ENCODE data around the gene ANKRD28. TPM values are rescaled to one million over a fixed set of nuclear protein-coding genes. Genes with fewer than 3 reads are reported as not detected.

Gene ANKRD28
- total and polyA plus RNA-seq, 2 experiments from 2014 or later: 15.2 to 61.3 TPM

DNA sequence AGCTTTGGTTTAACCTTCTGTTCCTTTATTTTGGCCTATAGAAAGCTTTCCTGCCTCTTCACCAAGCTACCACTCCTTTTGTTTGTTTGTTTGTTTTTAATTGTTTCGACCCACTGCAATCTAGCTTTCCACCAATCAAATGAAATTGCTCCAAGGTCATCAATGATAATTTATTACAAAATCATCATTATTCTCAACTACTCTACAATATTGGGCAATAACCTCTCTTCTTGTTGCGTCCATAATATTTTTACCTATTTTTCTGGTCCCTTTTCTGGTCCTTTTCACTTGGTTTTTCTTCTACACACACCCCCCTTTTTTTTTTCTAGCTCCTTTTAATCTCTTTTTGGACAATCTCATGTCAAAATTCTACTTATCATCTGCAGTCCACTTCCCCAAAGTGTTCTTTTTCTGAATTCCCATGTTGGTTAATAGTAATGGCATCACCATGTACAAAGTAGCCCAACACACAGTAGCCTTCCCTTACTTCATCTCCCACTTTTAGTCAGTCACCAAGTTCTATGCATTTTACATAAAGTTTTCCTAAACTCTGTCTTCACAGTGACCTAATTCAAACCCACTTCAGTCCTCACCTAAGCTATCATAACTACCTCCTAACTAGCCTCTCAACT lies 11.0 kb upstream of the ANKRD28 start:
- no peak overlapping the region for H3K27ac Mint-ChIP-seq
- no peak overlapping the region for H3K4me3 ChIP-seq
- no peak overlapping the region for H2AFZ ChIP-seq
- no peaks in the 10 kb centered on the region for H3K27me3 ChIP-seq (ENCODE audit: insufficient read depth)
- no peak for TF ChIP-seq NANOG (IDR thresholded peaks at IDR 0.05; ENCODE audit: borderline replicate concordance)
- TF ChIP-seq CREB1 (CRISPR knock-in tag; IDR thresholded peaks at IDR 0.05; ENCODE audit: low read depth): no peak
- TF ChIP-seq STAT1 (IDR thresholded peaks at IDR 0.05; ENCODE audit: unreplicated experiment): no peak
- no peak for TF ChIP-seq JUNB (IDR thresholded peaks at IDR 0.05; ENCODE audit: unreplicated experiment)
- no peak for TF ChIP-seq EZH2phosphoT487 (IDR thresholded peaks at IDR 0.05; ENCODE audit: unreplicated experiment)
- TF ChIP-seq ZNF462 (CRISPR knock-in tag; IDR thresholded peaks at IDR 0.05): no peak
- no peak for TF ChIP-seq POLR2AphosphoS5 (IDR thresholded peaks at IDR 0.05; ENCODE audit: low read depth)
- no peak for TF ChIP-seq EZH2 (IDR thresholded peaks at IDR 0.05; ENCODE audit: low read depth, unreplicated experiment)
- TF ChIP-seq, protein P1, sequence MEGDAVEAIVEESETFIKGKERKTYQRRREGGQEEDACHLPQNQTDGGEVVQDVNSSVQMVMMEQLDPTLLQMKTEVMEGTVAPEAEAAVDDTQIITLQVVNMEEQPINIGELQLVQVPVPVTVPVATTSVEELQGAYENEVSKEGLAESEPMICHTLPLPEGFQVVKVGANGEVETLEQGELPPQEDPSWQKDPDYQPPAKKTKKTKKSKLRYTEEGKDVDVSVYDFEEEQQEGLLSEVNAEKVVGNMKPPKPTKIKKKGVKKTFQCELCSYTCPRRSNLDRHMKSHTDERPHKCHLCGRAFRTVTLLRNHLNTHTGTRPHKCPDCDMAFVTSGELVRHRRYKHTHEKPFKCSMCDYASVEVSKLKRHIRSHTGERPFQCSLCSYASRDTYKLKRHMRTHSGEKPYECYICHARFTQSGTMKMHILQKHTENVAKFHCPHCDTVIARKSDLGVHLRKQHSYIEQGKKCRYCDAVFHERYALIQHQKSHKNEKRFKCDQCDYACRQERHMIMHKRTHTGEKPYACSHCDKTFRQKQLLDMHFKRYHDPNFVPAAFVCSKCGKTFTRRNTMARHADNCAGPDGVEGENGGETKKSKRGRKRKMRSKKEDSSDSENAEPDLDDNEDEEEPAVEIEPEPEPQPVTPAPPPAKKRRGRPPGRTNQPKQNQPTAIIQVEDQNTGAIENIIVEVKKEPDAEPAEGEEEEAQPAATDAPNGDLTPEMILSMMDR (conservative IDR thresholded peaks at IDR 0.05; ENCODE audit: low read depth in 2 of 2): no peak
- TF ChIP-seq, protein P2, sequence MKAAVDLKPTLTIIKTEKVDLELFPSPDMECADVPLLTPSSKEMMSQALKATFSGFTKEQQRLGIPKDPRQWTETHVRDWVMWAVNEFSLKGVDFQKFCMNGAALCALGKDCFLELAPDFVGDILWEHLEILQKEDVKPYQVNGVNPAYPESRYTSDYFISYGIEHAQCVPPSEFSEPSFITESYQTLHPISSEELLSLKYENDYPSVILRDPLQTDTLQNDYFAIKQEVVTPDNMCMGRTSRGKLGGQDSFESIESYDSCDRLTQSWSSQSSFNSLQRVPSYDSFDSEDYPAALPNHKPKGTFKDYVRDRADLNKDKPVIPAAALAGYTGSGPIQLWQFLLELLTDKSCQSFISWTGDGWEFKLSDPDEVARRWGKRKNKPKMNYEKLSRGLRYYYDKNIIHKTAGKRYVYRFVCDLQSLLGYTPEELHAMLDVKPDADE (IDR thresholded peaks at IDR 0.05): no peak
- TF ChIP-seq ZNF114 (CRISPR knock-in tag; IDR thresholded peaks at IDR 0.05): no peak
- no peak for TF ChIP-seq ZNF331 (CRISPR knock-in tag; IDR thresholded peaks at IDR 0.05; ENCODE audit: low read depth)
- TF ChIP-seq, protein P3, sequence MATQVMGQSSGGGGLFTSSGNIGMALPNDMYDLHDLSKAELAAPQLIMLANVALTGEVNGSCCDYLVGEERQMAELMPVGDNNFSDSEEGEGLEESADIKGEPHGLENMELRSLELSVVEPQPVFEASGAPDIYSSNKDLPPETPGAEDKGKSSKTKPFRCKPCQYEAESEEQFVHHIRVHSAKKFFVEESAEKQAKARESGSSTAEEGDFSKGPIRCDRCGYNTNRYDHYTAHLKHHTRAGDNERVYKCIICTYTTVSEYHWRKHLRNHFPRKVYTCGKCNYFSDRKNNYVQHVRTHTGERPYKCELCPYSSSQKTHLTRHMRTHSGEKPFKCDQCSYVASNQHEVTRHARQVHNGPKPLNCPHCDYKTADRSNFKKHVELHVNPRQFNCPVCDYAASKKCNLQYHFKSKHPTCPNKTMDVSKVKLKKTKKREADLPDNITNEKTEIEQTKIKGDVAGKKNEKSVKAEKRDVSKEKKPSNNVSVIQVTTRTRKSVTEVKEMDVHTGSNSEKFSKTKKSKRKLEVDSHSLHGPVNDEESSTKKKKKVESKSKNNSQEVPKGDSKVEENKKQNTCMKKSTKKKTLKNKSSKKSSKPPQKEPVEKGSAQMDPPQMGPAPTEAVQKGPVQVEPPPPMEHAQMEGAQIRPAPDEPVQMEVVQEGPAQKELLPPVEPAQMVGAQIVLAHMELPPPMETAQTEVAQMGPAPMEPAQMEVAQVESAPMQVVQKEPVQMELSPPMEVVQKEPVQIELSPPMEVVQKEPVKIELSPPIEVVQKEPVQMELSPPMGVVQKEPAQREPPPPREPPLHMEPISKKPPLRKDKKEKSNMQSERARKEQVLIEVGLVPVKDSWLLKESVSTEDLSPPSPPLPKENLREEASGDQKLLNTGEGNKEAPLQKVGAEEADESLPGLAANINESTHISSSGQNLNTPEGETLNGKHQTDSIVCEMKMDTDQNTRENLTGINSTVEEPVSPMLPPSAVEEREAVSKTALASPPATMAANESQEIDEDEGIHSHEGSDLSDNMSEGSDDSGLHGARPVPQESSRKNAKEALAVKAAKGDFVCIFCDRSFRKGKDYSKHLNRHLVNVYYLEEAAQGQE (IDR thresholded peaks at IDR 0.05; ENCODE audit: unreplicated experiment): no peak
- no peaks in the 10 kb centered on the region for H3K36me3 Mint-ChIP-seq (ENCODE audit: low read depth)
- H3F3A ChIP-seq (replicated peaks; ENCODE audit: low read depth): no peaks in the 10 kb centered on the region
- peaks cover 14% of the 10 kb centered on the region for H3K4me1 ChIP-seq (ENCODE audit: insufficient read depth)
- H3K36me3 ChIP-seq (ENCODE audit: insufficient read depth): no peaks in the 10 kb centered on the region
- ATAC-seq (no peak), DNase-seq (ENCODE audit: low spot score) (no peak)
- H3K9me2 ChIP-seq (ENCODE audit: insufficient read depth): no peaks in the 10 kb centered on the region
- no peak overlapping the region for H3K4me3 Mint-ChIP-seq
- H3K4me2 ChIP-seq: no peak overlapping the region
- no peaks in the 10 kb centered on the region for H3K9me3 Mint-ChIP-seq
- H3K79me2 ChIP-seq (replicated peaks; ENCODE audit: insufficient read depth): peaks cover 82% of the 10 kb centered on the region
- H4K20me1 ChIP-seq (replicated peaks; ENCODE audit: insufficient read depth): peaks cover 12% of the 10 kb centered on the region; the same call in 1 of the 2 replicates
- H3K27me3 Mint-ChIP-seq (ENCODE audit: insufficient read depth, low read depth, poor library complexity): no peaks in the 10 kb centered on the region
- no peak overlapping the region for H3K27ac ChIP-seq (ENCODE audit: low read depth)
- peaks cover 27% of the 10 kb centered on the region for H3K4me1 Mint-ChIP-seq
